Naive thymus-derived CD8-positive, alpha-beta T cell (primary cell): ENCODE data around the gene AQR. TPM values are rescaled to one million over a fixed set of nuclear protein-coding genes. Genes with fewer than 3 reads are reported as not detected.
"Not testable (repeated sequence)": the region's sequence is repeated elsewhere in the genome, so short reads cannot be mapped to it uniquely, and the experiment has no call there.

Source experiments
- ATAC-seq, 2 donors: fragments of 150-1000 bp; cut with Tn5 transposase in 1 of 2; sonication (Bioruptor Pico), chemical (Tn5 transposase) in 1 of 2; 1 replicate in 1 of 2; 2 replicates in 1 of 2; pipeline ENCODE4 v1.10.0; 2021; ENCODE audit warnings: mild to moderate bottlenecking in 2 of 2, moderate library complexity in 2 of 2
- POLR2A ChIA-PET: fragments of 350-600 bp; sonication (Branson Sonifier 250); formaldehyde crosslinking; loops from one replicate; lab custom pipeline; 2021; ENCODE audit warnings: antibody characterized with exemption; lab: Charles Lee
- DNase-seq, 10 donors: peaks; one replicate each; pipeline versions ENCODE4 v3.0.0 to v3.0.0-alpha.2; 2020 to 2022
- H3K27ac Mint-ChIP-seq, 10 donors: one replicate each; pipeline ENCODE4 v1.8.0; 2020 to 2022; ENCODE audit warnings: mild to moderate bottlenecking in 10 of 10, mixed read lengths in 10 of 10, moderate library complexity in 4 of 10, inconsistent platforms in 1 of 10
- H3K27me3 Mint-ChIP-seq, 5 donors: one replicate each; pipeline ENCODE4 v1.8.0; 2021 to 2022; ENCODE audit warnings: mixed read lengths in 5 of 5
- H3K36me3 Mint-ChIP-seq, 3 donors: one replicate each; pipeline ENCODE4 v1.8.0; 2020 to 2022; ENCODE audit warnings: mixed read lengths in 3 of 3, mild to moderate bottlenecking in 2 of 3, inconsistent platforms in 1 of 3
- H3K4me1 Mint-ChIP-seq, 4 donors: one replicate each; pipeline ENCODE4 v1.8.0; 2021 to 2022; ENCODE audit warnings: mixed read lengths in 4 of 4
- H3K4me3 Mint-ChIP-seq, 10 donors: one replicate each; pipeline ENCODE4 v1.8.0; 2020 to 2022; ENCODE audit warnings: mild to moderate bottlenecking in 10 of 10, mixed read lengths in 10 of 10, moderate library complexity in 6 of 10, inconsistent platforms in 1 of 10
- H3K9me3 Mint-ChIP-seq, 9 donors: one replicate each; pipeline ENCODE4 v1.8.0; 2020 to 2022; ENCODE audit warnings: mixed read lengths in 9 of 9, mild to moderate bottlenecking in 3 of 9, inconsistent platforms in 1 of 9, moderate library complexity in 1 of 9
- polyA plus RNA-seq, 3 donors: library from polyadenylated mRNA; unstranded; fragments of 300-500 nt; fragmentation: Illumina TruSeq; gene quantifications; one replicate each; pipeline ENCODE4 v1.2.3, GENCODE V29; 2021
- total RNA-seq, 8 experiments: library from RNA in 2 of 8; stranded (reverse) in 2 of 8; gene quantifications; one replicate each; pipeline ENCODE4 v1.2.3 and lab custom pipeline; 2021 to 2026

AQR gene
- total and polyA plus RNA-seq, 5 experiments from 2014 or later = 10.3 to 50.7 (median 16.0) TPM

DNA sequence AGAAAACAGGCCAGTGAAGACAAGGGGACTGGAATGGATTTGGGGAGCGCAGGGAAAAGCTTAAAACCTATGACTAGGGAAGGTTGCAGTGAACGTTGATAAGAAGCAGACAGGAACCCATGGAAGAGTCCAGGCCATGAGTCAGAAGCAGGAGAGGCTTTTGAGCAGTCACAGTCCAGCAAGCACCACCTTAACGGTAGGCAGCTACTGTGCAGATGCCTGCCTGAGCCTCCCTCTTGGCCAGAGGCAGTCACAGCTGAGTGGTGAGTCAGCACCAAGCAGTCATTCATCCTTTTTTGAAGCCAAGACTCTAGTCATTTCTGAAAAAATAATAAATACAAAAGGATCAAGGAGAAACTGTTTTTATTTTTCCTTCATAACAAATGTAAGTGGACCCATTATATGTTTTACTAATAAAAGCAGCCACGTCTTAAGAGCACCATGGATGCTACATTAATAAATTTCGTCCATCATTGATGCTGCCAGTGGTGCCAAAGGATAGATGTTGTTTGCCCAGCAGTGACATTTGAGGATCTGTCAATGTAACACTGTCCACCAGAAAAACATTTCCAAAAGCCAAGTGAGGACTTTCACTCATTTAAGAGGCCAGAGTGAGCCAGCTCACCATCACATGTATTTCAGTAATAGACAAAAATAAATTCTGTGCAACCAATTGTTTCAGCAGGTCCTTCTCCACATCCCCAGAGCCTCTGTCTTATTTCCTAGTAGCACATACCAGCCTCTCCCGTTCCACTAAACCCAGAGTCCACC lies 132.1 kb downstream of the AQR start:
- no peaks in the 10 kb centered on the region for H3K4me1 Mint-ChIP-seq
- H3K27me3 Mint-ChIP-seq = peaks cover 0 to 19% (median 7%) of the 10 kb centered on the region in 5 donors
- ATAC-seq = no peak
- peaks cover 0 to 26% (median 10%) of the 10 kb centered on the region in 9 donors for H3K9me3 Mint-ChIP-seq
- no peak overlapping the region for H3K27ac Mint-ChIP-seq
- H3K4me3 Mint-ChIP-seq = no peak overlapping the region
- H3K36me3 Mint-ChIP-seq = peaks cover 0 to 17% (median 14%) of the 10 kb centered on the region in 3 donors
- POLR2A ChIA-PET = no interaction called here
- DNase-seq = no peak

GRCh38 chr15:34828145-34828911 lies 141.2 kb downstream of the AQR start:
- H3K27me3 Mint-ChIP-seq = peaks cover 13 to 29% (median 21%) of the 10 kb centered on the region in 5 donors
- DNase-seq (no peak), ATAC-seq (no peak)
- no peaks in the 10 kb centered on the region for H3K4me1 Mint-ChIP-seq
- H3K36me3 Mint-ChIP-seq = peaks cover 0 to 4% (median 0%) of the 10 kb centered on the region in 3 donors
- H3K9me3 Mint-ChIP-seq = peaks cover 0 to 7% (median 0%) of the 10 kb centered on the region in 9 donors
- no peak overlapping the region for H3K27ac Mint-ChIP-seq
- POLR2A ChIA-PET = no interaction called here
- H3K4me3 Mint-ChIP-seq = no peak overlapping the region

DNA sequence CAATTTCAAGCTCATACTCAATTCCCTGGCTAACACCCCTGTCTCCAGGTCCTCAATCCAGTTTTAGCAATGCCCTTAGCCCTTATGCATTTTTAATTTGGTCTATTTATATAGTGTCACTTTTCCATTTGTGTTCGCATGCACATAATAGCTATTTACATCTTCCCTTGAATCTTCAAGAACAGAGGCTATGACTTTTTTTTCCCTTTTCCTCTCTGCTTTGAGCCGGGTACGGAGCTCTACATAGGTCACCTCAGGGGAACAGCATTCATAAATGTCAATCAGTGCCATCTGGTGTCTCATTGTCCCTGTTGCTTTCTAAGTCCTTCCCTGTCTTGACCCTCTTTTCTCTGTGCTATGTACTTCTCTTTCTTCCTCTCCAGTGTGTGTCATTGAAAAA lies 147.7 kb downstream of the AQR start:
- DNase-seq = no peak
- no peaks in the 10 kb centered on the region for H3K36me3 Mint-ChIP-seq
- H3K9me3 Mint-ChIP-seq = no peaks in the 10 kb centered on the region
- POLR2A ChIA-PET = no interaction called here
- H3K27ac Mint-ChIP-seq = no peak overlapping the region
- no peaks in the 10 kb centered on the region for H3K4me1 Mint-ChIP-seq
- no peak overlapping the region for H3K4me3 Mint-ChIP-seq
- ATAC-seq = no peak
- H3K27me3 Mint-ChIP-seq = peaks cover 25 to 66% (median 37%) of the 10 kb centered on the region in 5 donors

GRCh38 chr15:34820110-34820509 lies 149.4 kb downstream of the AQR start:
- H3K36me3 Mint-ChIP-seq = no peaks in the 10 kb centered on the region

GRCh38 chr15:34818526-34818925 lies 151.0 kb downstream of the AQR start:
- H3K9me3 Mint-ChIP-seq = no peaks in the 10 kb centered on the region
- H3K27ac Mint-ChIP-seq = no peak overlapping the region
- DNase-seq = no peak
- no peak overlapping the region for H3K4me3 Mint-ChIP-seq
- H3K27me3 Mint-ChIP-seq = peaks cover 21 to 60% (median 23%) of the 10 kb centered on the region in 5 donors
- H3K36me3 Mint-ChIP-seq = no peaks in the 10 kb centered on the region
- no peaks in the 10 kb centered on the region for H3K4me1 Mint-ChIP-seq
- ATAC-seq = no peak
- POLR2A ChIA-PET = no interaction called here

More at GRCh38 chr15:34820110-34820509, 149.4 kb downstream of the AQR start:
- H3K27me3 Mint-ChIP-seq = peaks cover 21 to 56% (median 28%) of the 10 kb centered on the region in 5 donors
- H3K4me3 Mint-ChIP-seq = no peak overlapping the region
- H3K4me1 Mint-ChIP-seq = no peaks in the 10 kb centered on the region
- H3K27ac Mint-ChIP-seq = no peak overlapping the region
- H3K9me3 Mint-ChIP-seq = no peaks in the 10 kb centered on the region
- POLR2A ChIA-PET = no interaction called here
- ATAC-seq (no peak), DNase-seq (no peak)

DNA sequence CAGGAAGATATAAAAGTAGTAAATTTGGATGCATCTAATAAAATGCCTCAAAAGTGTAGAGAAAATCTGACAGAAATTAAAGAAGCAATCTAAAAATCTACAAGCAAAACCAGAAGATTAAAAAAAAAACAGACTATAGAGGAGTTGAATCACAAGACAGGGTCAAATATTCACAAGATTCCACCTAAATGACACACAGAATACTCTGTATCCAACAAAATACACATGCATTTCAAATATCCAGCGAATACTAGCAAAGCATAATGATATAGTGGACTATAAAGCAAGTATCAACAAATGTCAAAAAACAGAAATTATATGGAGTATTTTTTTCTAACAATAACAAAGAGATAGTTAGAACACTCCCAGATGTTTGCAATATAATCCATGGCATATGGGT lies 153.7 kb downstream of the AQR start:
- DNase-seq (no peak), ATAC-seq (no peak)
- Mint-ChIP-seq H3K36me3 (no peaks in the 10 kb centered on the region), H3K9me3 (no peaks in the 10 kb centered on the region), H3K27me3 (peaks cover 13 to 51% (median 19%) of the 10 kb centered on the region in 5 donors), H3K4me1 (no peaks in the 10 kb centered on the region), H3K27ac (no peak overlapping the region), H3K4me3 (no peak overlapping the region)
- POLR2A ChIA-PET = no interaction called here

GRCh38 chr15:34813446-34814190 lies 155.9 kb downstream of the AQR start:
- peaks cover 16 to 53% (median 22%) of the 10 kb centered on the region in 5 donors for H3K27me3 Mint-ChIP-seq
- no peak for DNase-seq

GRCh38 chr15:34812868-34813365 lies 156.6 kb downstream of the AQR start:
- POLR2A ChIA-PET, DNase-seq, H3K4me1 Mint-ChIP-seq, ATAC-seq, H3K27ac Mint-ChIP-seq, H3K4me3 Mint-ChIP-seq, H3K36me3 Mint-ChIP-seq, H3K9me3 Mint-ChIP-seq: not testable (repeated sequence)
- peaks cover 16 to 57% (median 22%) of the 10 kb centered on the region in 5 donors for H3K27me3 Mint-ChIP-seq

More at GRCh38 chr15:34813446-34814190, 155.9 kb downstream of the AQR start:
- POLR2A ChIA-PET = no interaction called here
- no peak overlapping the region for H3K27ac Mint-ChIP-seq
- H3K9me3 Mint-ChIP-seq = no peaks in the 10 kb centered on the region
- H3K36me3 Mint-ChIP-seq = no peaks in the 10 kb centered on the region
- H3K4me1 Mint-ChIP-seq = no peaks in the 10 kb centered on the region
- ATAC-seq = no peak
- H3K4me3 Mint-ChIP-seq = no peak overlapping the region

DNA sequence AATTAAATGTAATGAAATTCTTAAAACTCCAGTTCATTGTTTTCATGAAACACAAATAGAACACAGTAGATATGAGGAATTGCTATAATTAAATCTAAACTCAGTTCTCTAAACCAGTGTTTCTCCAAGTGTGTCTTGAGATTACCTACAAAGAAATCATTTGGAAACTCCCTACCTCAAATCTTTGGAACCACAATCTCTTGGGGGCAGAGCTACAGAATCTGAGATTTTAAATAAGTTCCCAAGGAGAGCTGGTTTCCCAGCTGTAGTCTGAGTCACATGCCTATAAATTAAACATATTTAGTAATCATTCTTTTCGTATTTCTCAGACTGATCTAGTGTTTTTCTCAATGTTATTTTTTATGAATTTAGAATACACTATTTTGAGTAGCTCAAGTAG lies 157.2 kb downstream of the AQR start:
- POLR2A ChIA-PET = no interaction called here
- peaks cover 0 to 6% (median 0%) of the 10 kb centered on the region in 9 donors for H3K9me3 Mint-ChIP-seq
- H3K27ac Mint-ChIP-seq = no peak overlapping the region
- DNase-seq (no peak), ATAC-seq (no peak)
- H3K27me3 Mint-ChIP-seq = peaks cover 16 to 57% (median 22%) of the 10 kb centered on the region in 5 donors
- no peaks in the 10 kb centered on the region for H3K36me3 Mint-ChIP-seq
- no peaks in the 10 kb centered on the region for H3K4me1 Mint-ChIP-seq
- no peak overlapping the region for H3K4me3 Mint-ChIP-seq

- POLR2A ChIA-PET = no interaction called here
- H3K36me3 Mint-ChIP-seq = peaks cover 0 to 10% (median 2%) of the 10 kb centered on the region in 3 donors
- H3K27me3 Mint-ChIP-seq = peaks cover 16 to 67% (median 25%) of the 10 kb centered on the region in 5 donors
- H3K9me3 Mint-ChIP-seq = peaks cover 0 to 16% (median 7%) of the 10 kb centered on the region in 9 donors
- no peaks in the 10 kb centered on the region for H3K4me1 Mint-ChIP-seq
- DNase-seq (no peak), ATAC-seq (no peak)
- H3K4me3 Mint-ChIP-seq = no peak overlapping the region
- H3K27ac Mint-ChIP-seq = no peak overlapping the region
Measured at GRCh38 chr15:34810443-34811129, 159.0 kb downstream of the AQR start.

GRCh38 chr15:34809186-34809585 lies 160.4 kb downstream of the AQR start:
- peaks cover 16 to 60% (median 28%) of the 10 kb centered on the region in 5 donors for H3K27me3 Mint-ChIP-seq
- no peak overlapping the region for H3K27ac Mint-ChIP-seq
- no peaks in the 10 kb centered on the region for H3K4me1 Mint-ChIP-seq
- DNase-seq = no peak
- no peak overlapping the region for H3K4me3 Mint-ChIP-seq
- peaks cover 0 to 16% (median 7%) of the 10 kb centered on the region in 9 donors for H3K9me3 Mint-ChIP-seq
- ATAC-seq = no peak
- peaks cover 0 to 10% (median 2%) of the 10 kb centered on the region in 3 donors for H3K36me3 Mint-ChIP-seq
- POLR2A ChIA-PET = no interaction called here

- POLR2A ChIA-PET = no interaction called here
- no peak overlapping the region for H3K27ac Mint-ChIP-seq
- peaks cover 11 to 58% (median 23%) of the 10 kb centered on the region in 5 donors for H3K27me3 Mint-ChIP-seq
- DNase-seq (no peak), ATAC-seq (no peak)
- H3K36me3 Mint-ChIP-seq = peaks cover 0 to 10% (median 2%) of the 10 kb centered on the region in 3 donors
- H3K9me3 Mint-ChIP-seq = peaks cover 0 to 16% (median 7%) of the 10 kb centered on the region in 9 donors
- H3K4me1 Mint-ChIP-seq = no peaks in the 10 kb centered on the region
- H3K4me3 Mint-ChIP-seq = no peak overlapping the region
Measured at GRCh38 chr15:34808016-34808415, 161.5 kb downstream of the AQR start.
